GM04503 (cell line): ENCODE measurements around the gene WFDC5.
"Not testable (repeated sequence)": the region's sequence is repeated elsewhere in the genome, so short reads cannot be mapped to it uniquely, and the experiment has no call there.

Source experiments
- DNase-seq: peaks from one replicate; pipeline ENCODE4 v3.0.0-alpha.2; 2012; ENCODE audit warnings: low read depth

The WFDC5 gene

DNA sequence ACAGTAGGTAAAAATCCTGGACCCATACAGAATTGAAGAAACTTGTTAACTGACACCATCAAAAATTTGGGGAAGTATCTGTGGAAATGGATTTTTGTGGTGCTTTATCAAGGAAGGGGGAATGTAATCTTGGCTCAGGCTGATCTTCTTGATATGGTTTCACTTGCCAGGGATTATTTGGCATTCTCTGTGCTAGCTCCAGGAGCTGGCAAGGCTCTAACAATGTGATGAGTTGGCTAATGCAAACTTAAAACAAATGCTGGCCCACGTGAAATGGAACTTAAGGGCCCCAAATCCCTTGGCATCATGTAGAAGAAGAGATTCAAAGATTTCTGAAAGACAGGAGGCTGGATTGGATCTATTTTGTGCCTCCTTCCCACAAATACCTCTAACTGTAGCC, 27.2 kb downstream of the WFDC5 start:
- peak; percentile 39 for DNase-seq

- no peak for DNase-seq
Measured at GRCh38 chr20:45087097-45087790, 27.7 kb downstream of the WFDC5 start.

- no peak for DNase-seq
Measured at GRCh38 chr20:45085867-45086266, 29.1 kb downstream of the WFDC5 start.

GRCh38 chr20:45085289-45085688, 29.7 kb downstream of the WFDC5 start:
- DNase-seq: no peak

- no peak for DNase-seq
Measured at GRCh38 chr20:45083127-45083526, 31.8 kb downstream of the WFDC5 start.

DNA sequence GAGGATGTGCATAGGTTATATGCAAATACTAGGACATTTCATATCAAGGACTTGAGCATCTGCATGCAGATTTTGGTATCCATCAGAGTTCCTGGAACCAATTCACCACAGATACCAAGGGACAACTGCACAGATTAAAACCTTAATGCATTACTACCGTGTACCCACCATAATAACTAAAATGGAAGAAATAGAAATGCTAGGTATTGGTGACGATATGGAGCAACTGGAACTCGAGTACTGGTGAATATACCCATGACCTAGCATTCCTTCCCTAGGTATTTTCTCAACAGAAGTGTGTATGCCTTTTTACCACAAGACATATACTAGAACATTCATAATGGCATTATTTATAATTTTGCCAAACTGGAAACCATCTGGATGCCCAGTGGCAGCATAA, 32.5 kb downstream of the WFDC5 start:
- no peak for DNase-seq

DNA sequence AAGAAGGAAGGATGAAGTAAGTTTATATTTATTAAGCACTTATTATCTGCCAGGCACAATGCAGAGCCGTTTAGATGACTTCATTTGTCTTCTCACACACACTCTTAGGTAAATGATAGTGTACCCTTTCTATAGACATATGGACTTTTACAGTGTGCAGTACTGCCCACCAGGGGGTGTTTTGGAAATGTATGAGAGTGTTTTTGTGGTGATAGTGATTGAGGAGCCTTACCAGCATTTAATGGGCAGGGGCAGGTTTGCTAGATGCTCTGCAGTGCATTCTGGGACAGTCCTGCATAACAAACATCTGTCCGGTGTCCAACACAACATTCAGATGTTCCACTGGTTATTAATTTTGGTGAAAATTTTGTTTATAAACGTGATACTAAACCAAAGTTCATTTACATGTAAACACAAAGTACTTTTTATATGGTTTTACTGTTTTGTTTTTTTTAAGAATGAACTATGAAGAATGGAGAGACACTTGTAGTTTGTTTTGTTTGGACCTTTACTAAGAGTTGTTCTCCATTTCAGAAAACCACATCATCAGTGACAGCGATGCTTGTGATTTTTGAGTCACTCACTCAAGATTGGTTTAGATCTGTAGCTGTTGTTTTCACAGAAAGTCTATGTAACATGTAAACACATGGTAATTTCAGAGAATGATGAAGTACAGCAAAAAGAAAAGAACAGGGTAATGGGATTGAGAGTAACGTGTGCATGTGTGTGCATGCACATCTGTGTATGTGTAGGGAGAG, 33.9 kb downstream of the WFDC5 start:
- DNase-seq: no peak

- no peak for DNase-seq
Measured at GRCh38 chr20:45077559-45077958, 37.4 kb downstream of the WFDC5 start.

DNA sequence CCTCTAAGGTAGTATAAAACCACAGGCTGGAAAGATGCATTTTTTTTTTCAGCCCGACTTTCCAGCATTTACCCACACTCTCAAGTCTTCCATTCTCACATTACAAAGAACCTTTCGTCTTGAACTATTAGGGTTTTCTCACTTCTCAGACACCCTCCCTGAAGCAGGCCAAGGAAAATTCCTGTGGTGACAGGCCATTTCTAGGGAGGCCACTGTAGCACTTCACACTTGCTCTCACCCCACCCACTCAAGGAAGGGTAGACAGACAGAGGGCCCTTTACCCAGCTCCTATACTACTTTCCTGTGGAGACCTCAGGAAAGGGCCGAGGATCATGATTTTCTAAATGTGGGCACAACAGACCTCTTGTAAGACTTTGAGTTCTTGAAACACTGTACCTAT, 41.8 kb downstream of the WFDC5 start:
- DNase-seq: no peak

GRCh38 chr20:45072066-45072465, 42.9 kb downstream of the WFDC5 start:
- DNase-seq: no peak

- DNase-seq: no peak
Measured at GRCh38 chr20:45070932-45071632, 43.9 kb downstream of the WFDC5 start.

DNA sequence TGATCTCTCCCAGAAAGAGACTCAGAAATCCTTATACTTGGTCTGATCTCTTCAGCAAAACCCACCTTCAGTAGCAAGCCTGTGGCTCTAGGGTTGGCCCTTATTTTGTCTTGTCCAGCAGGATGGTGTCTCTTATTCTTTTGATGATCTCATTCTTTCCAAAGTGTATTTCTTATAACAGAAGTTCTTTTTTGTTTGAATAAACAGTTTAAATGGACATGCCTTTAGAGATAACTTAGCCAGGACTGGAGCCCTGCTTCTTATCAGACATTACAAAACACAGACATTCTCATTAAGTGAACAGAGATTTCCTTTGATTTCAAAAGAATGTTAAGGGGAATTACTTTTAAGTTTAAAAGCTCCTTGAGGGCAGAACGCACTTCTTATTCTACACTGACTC, 45.7 kb downstream of the WFDC5 start:
- no peak for DNase-seq

GRCh38 chr20:45067558-45067957, 47.4 kb downstream of the WFDC5 start:
- DNase-seq: no peak

GRCh38 chr20:45067087-45067486, 47.9 kb downstream of the WFDC5 start:
- DNase-seq: no peak

DNA sequence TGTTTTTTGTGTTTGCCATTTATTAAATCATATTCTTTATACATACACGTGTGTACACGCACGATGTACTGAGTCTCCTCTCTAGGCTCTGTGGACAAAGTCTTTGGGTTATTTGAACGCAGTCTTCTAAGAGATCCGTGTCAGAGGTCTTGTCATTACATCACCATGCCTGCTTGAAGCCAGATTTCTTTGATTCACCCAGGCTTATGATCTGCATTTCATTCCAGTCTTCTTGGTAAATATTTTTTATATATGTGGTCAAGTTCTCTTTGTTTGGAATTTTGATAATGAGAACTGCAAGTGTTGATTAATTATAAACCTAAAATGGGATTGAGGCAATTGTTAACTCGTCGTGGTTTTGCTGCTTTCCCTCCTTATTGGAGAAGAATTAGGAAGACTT, 48.6 kb downstream of the WFDC5 start:
- no peak for DNase-seq

DNA sequence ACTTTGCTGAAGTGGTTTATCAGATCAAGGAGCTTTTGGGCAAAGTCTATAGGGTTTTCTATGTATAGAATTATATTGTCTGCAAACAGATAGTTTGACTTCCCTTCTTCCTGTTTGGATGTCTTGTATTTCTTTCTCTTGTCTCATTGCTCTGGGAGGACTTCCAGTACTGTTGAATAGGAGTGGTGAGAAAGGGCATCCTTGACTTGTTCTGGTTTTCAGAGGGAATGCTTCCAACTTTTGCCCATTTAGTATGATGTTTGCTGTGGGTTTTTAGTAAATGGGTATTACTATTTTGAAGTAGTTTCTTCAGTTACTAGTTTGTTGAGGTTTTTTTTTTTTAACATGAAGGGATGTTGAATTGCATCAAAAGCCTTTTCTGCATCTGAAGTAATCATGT, 50.2 kb downstream of the WFDC5 start:
- no peak for DNase-seq

DNA sequence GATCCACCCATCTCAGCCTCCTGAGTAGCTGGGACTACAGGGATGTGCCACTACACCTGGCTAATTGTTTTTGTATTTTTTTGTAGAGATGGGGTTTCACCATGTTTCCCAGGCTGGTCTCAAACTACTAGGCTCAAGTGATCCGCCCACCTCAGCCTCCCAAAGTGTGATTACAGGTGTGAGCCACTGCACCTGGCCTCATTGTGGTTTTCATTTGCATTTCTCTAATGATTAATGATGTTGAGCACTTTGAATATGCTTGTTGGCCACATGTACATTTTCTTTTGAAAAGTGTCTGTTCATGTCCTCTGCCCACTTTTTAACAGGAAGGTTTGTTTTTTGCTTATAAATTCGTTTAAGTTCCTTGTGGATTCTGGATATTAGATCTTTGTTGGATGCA, 51.9 kb downstream of the WFDC5 start:
- not testable (repeated sequence) for DNase-seq

- DNase-seq: peak; percentile 48
Measured at GRCh38 chr20:45061244-45061643, 53.7 kb downstream of the WFDC5 start.

DNA sequence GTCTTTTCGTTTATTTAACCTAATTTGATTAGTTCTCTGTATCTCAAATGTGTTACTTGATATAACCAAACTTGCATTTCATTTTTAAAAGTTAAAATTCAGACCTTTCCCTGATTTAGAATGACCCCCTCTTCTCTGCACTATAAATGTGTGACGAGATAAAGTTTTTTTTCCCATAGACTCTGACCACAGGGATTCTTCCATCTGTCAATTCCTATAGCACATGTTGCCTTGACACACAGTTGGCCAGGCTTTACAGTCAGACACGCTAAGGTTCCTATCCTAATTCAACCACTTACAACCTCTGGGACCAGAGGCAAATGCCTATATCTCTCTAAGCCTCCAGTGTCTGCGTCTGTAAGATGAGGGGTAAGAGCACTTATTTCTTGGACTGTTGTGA, 54.7 kb downstream of the WFDC5 start:
- DNase-seq: no peak
